HG02610 (cell line): ENCODE data around the gene ME1.
"Not testable (repeated sequence)": the region's sequence is repeated elsewhere in the genome, so short reads cannot be mapped to it uniquely, and the experiment has no call there.

Source experiments
- ATAC-seq: cut with Tn5 transposase; IDR thresholded peaks from one replicate; pipeline ENCODE4 v1.9.1; 2021; ENCODE audit warnings: mild to moderate bottlenecking, moderate library complexity; ENCODE audit not compliant: unreplicated experiment

The ME1 gene

DNA sequence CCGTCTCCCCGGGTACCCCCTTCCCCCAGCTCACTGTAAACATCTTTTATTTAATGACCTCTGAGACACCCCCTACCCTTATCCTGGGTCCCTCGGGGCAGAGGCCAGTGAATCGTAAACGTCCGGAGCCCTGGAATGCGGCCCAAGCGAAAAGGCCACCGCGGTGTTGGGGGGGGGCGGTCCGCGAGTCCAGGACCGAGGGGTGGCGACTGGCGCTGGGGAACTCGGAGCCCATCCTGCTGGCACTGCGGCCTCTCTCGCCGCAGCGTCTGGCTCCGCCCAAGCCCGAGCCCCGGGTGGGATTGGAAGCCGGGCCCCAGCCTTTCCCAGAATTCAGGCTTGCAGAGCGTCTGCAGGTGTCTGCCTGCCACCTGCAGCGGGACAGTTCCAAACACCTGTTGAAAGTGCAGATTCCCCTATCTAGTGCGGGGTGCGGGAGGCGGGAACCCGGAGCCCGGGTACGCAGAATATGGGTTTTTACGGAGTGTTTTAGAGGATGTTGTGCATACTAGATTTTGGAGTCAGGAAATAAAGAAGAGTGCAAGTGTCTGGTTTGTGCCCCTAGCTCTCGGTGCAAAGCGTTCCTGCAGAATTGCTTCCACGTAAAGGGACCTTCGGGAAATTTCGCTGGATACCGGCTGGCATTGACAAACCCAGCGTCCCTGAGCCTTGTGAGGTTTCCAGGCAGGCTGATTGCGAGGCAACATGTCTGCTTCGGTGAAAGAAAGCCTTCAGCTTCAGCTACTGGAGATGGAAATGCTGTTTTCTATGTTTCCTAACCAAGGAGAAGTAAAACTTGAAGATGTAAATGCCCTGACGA lies 236.9 kb downstream of the ME1 start:
- ATAC-seq = peak; percentile 13

DNA sequence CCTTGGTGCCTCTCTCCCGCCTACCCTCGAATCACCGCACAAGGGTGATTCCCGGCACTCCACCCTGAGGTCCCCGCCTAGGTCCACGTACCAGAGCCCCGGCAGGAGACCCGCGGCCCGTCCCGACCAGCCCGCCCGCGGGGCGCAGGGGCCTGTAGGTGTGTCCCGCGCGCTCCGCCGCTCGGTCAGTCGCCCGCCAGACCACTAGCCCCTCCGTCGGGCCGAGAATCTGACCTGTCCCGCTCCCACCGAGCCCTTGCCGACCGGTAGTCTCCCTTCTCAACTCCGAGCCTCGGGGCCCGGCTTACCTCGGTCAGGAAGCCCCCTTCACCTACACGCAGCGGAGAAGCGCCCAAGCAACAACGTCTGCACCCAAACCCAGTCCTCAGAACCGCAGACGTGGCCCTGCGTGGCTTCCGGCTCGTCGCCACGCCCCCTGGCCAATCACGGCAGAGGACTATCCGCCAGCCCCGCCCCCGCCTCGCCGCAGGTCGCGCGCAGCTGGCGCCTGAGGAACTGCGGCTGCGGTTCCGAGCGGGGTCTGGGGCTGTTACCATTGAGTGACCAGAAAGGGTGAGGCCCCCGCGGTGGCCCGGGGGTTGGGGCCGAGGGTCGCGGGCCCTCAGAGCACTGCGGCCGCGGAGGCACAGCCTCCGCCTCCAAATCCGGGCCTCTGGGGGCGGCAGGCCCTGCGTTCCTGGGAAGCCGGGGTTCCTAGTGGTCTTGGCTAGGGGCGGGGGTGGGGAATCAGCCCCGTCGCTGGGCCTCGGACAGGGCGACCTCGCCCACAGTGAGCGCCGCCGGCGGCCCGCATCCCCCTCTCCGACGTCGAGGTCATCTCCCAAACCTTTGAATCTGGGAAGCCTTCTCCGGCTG lies 237.7 kb downstream of the ME1 start, which contains the start of the genes PGM3 and RWDD2A:
TSS of gene PGM3 (minus strand) at position 395 of the 876 bp plus-strand sequence. CDS start 2,253 bp downstream, outside the sequence.
TSS of gene RWDD2A (plus strand) at position 487 of the 876 bp plus-strand sequence. CDS start 1,095 bp downstream, outside the sequence.
- ATAC-seq = peak; percentile 98

DNA sequence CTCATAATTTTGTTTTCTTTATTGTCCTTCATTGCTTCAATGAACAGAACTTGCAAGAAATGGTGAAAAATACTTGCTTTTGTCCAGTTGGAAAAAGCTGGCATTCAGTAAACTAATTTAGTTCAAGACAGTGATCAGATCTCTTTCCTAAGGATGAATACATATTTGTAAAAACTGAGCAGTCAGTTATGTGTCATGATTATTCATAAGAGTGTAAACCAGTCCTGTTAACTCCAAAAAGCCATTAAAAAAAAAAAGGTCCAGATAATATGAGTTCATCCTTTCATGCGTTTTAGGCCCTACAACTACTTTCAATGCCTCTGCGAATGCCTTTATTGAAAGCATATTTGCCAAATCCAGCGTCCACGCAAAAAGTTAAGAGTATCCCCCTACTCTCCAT lies 238.4 kb downstream of the ME1 start:
- ATAC-seq = no peak

DNA sequence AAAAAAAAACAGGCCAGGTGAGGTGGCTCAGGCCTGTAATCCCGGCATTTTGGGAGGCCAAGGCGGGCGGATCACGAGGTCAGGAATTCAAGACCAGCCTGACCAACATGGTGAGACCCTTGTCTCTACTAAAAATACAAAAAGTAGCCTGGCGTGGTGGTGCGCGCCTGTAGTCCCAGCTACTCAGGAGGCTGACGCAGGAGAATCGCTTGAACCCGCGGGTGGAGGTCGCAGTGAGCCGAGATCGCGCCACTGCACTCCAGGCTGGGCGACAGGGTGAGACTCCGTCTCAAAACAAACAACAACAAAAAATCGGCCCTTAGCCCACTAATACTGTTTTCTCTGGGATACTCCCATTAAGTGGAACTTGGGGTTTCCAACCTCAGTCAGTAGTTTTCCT lies 238.9 kb downstream of the ME1 start:
- not testable (repeated sequence) for ATAC-seq

DNA sequence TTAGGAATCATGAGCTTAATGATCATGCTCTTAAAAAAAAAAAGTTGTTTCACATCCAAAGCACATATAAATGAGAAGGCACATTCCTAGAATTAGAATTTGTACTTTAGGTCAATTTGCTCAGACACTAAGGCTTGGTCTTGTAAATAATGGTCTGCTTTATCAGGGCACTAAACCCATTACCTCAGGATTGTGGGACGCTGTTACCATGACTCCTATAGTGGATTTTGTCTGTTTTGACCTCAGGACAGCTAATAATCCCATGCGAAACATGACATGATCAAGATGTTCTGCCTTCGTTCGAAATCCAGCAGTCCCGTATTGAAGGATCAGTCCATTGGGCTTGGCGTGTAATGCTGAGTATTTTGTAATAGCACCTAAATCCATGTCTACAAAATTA lies 240.2 kb downstream of the ME1 start:
- ATAC-seq = no peak

DNA sequence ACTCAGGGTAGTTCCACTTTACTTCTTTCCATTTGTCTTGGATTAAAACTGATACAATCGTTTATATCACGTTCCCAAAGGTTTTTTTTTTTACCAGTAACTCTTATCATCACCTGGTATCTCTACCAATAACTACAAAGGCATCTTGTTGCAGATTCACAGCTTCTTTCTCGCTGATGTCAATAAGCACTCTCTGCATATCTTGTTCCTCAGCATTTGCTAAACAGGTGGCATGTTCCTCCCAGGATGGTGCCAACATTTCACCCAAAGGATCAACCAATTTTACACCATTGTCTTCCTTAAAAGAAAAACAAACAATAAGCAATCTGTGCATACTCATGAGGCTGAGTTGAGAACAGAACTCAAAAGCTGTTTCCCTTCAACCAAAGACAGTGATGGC lies 242.3 kb downstream of the ME1 start:
- no peak for ATAC-seq

DNA sequence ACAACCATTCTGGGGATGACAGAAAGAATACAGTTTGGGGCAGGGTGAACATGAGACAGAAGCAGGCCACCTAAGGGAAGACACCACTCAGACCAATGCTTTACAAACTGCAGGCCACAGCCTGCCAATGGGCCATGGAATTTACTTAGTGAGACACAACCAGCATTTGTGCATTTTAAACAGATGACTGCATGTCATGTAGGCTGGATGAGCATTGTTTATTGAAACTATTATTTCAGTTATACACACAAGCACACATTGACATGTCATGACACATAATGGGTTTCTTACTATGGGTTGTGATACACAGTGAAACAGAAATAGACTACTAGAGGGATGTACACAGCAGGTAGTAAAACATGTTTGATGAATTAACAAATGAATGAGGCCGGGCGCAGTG lies 245.8 kb downstream of the ME1 start:
- ATAC-seq = no peak

DNA sequence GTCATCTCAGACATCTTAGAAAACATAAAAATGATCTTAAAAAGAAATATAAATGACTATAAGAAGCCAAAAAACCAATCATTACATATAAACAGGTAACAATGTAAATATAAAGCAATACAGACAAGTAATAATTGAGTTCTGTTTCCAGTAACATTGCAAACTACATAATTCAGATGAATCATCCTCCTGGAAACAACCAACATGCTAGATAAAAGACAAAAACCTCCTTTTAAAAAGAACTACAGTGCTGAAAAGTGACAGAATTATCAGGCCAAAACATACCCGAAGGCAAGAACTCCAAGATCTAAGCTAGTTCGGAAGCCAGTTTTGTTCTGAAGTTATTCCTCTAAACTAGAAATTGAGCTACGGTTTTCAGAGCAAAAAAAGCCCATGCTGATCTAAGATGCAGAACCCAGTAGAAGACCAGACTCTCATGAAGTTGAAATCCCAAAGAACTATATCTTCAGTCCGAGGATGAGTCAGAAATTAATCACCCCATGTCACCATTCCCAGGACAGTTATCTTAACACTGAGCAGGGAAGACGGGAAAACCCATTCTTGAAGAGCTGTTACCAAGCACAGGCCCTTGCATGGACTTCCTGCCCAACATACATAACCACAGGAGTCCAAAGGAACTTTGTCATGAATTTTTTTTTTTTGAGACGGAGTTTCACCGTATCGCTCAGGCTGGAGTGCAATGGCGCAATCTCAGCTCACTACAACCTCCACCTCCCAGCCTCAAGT lies 247.6 kb downstream of the ME1 start:
- no peak for ATAC-seq

DNA sequence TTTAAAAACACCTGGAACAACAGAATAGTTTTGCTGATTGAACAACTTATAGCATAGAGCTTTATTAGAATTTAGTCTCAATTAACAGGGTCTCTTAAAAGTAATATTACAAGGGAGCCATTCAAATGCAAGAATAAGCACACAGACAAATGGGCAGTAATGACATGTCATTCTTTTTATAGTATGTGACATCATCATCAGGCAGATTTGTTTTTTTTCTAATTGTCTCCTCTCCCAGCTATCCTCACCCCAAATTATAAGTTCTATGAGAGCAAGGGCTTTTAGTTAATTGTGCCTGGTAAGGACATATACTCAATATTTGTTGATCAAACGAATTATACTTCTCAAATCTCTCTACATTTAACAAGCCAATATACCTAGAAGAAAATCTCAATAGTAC lies 248.7 kb downstream of the ME1 start:
- ATAC-seq = no peak

DNA sequence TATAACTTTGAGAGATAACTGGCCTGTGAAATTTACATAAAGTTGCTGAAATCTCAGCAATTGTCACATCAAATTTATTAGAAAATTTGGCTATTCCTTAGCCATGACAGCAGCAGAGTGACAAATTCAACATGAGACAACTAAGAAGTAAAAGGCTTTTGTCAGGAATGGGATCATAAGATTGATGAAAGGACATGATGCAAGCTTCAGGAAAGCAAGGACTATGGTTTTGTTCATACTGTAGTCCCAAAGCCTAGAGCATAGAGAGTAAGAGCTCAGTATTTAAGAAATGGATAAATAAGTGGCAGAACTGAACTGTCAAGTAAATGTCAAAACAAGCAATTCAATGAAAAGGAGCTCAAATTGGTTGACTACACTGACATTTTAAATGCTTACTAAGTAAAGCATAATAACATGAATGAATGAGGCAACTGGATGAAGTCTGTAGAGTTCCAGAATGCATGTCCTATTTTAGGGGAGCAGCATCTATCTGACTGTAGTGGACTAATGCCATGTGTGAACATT lies 250.4 kb downstream of the ME1 start:
- ATAC-seq = no peak

DNA sequence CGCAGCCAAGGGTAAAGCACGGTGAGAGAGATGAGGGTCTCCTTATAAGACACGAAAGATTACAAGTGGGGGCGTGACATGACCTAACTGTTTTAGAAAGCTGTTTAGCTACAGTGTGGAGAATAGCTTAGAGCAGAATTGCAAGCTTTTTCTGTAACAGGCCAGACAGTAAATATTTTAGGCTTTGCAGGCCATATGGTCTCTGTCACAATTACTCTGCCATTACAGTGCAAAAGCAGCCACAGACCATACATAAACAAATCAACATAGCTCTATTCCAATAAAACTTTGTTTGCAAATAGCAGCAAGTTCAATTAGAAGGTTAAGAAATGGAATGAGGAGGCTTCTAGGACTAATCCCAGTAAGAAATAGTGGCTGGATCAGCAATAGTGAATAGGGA lies 254.6 kb downstream of the ME1 start:
- ATAC-seq = no peak

DNA sequence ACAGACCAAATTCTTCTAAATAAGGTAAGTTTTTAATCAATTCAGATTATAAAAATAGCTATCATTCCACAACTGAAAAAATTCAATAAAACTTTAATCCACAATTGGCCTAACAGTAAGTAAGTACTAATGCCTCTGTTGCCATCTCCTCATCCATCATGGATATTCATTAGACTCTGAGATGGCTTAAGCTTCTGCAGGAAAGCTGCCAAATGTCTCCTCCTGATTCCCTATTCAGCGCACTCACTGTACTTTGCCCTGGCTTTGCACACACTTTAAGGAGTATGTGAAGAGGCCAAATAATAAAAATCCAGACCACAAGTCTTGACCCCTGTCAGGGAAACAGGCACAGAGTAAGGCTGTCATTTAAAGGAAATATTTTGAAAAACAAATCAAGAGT lies 261.3 kb downstream of the ME1 start:
- no peak for ATAC-seq

DNA sequence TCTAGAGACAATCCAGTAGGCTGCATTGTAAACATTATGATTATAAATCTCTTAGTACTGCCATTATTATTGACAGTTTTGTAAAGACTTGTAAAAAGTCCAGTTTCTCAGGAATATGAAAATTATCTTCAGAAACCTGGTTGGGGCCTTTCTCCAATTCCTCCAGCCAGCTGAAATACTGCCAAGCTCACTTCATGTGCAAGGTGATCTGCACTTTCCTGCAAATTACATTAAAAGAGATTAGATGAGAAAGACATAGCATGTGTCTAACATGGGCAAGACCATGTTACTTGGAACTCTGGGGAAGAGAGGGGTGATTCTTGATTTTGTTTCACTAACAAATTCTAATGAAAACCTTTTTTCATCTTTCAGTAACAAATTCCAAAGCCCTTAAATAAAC lies 261.7 kb downstream of the ME1 start:
- ATAC-seq = no peak

DNA sequence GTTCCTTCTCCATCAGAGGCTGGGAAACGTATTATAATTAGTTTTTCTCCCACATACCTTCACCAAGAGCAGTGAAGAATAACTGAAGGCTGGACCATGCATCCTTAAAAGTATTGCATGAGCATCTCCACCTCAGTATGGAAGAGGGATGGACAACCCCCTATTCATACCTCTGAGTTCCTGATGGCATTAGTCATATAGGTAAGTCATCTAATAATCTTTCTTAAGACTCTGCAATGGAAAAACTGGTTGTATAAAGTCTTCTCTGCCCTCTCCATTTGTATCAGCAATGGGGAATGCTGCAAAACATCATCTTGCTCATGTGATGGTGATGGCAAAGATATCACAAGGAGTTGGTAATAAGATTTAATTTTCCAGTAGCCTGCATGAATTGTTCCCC lies 262.3 kb downstream of the ME1 start:
- ATAC-seq = no peak

DNA sequence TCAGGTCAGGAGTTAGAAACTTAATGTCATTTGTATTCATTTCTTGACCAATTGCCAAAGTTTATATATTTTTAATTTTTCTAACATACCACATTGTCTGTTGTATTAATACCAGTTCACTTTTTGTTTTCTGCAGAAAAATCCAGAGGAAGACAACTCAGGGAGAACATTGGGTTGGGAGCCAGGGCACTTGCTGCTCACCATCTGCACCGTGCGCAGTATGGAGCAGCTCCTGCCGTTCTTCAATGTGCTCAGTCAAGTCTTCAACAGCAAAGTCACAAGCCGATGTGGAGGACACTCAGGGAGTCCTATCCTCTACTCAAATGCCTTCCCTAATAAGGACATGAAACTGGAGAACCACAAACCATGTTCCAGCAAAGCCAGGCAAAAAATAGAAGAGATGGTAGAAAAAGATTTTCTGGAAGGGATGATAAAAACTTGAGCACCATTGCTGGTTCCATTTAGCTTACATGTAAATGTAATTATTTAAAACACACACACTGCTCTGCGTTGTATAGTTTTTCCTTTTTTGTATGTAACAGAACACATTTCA lies 263.0 kb downstream of the ME1 start:
- ATAC-seq = no peak
